Ishikawa (cell line): ENCODE results near the gene DDB1.
A peak's percentile ranks its signal among the peaks of the same experiment; 100 is the strongest.

ENCODE experiments used
- CEBPB ChIP-seq: IDR thresholded peaks from 2 replicates; pipeline ENCODE4 v1.6.1; 2012
- CREB1 ChIP-seq: IDR thresholded peaks from 2 replicates; pipeline ENCODE4 v1.6.1; 2012; ENCODE audit warnings: low read depth
- EGR1 ChIP-seq: IDR thresholded peaks from 2 replicates; pipeline ENCODE4 v1.6.1; 2012
- EP300 ChIP-seq: IDR thresholded peaks from 2 replicates; pipeline ENCODE4 v1.6.1; 2012; ENCODE audit warnings: borderline replicate concordance
- FOXM1 ChIP-seq: IDR thresholded peaks from 2 replicates; pipeline ENCODE4 v1.6.1; 2012; ENCODE audit warnings: low read depth, borderline replicate concordance
- NFIC ChIP-seq: IDR thresholded peaks from 2 replicates; pipeline ENCODE4 v1.6.1; 2012
- RAD21 ChIP-seq: IDR thresholded peaks from 2 replicates; pipeline ENCODE4 v1.6.1; 2012; ENCODE audit warnings: low read depth
- TAF1 ChIP-seq: IDR thresholded peaks from 2 replicates; pipeline ENCODE4 v1.6.1; 2012; ENCODE audit warnings: low read depth, mild to moderate bottlenecking
- TCF12 ChIP-seq: IDR thresholded peaks from 2 replicates; pipeline ENCODE4 v1.6.1; 2012; ENCODE audit warnings: low read depth
- TEAD4 ChIP-seq: IDR thresholded peaks from 2 replicates; pipeline ENCODE4 v1.6.1; 2012
- YY1 ChIP-seq: IDR thresholded peaks from 2 replicates; pipeline ENCODE4 v1.6.1; 2012; ENCODE audit warnings: low read depth
- ZBTB7A ChIP-seq: IDR thresholded peaks from 2 replicates; pipeline ENCODE4 v1.6.1; 2012; ENCODE audit warnings: low read depth
- TF ChIP-seq, protein P1 (sequence below): IDR thresholded peaks from 2 replicates; pipeline ENCODE4 v1.6.1; 2012
- TF ChIP-seq, protein P2 (sequence below): IDR thresholded peaks from 2 replicates; pipeline ENCODE4 v1.6.1; 2012; ENCODE audit warnings: low read depth, mild to moderate bottlenecking
- TF ChIP-seq, protein P3 (sequence below): IDR thresholded peaks from 2 replicates; pipeline ENCODE4 v1.6.1; 2012

Gene DDB1

DNA sequence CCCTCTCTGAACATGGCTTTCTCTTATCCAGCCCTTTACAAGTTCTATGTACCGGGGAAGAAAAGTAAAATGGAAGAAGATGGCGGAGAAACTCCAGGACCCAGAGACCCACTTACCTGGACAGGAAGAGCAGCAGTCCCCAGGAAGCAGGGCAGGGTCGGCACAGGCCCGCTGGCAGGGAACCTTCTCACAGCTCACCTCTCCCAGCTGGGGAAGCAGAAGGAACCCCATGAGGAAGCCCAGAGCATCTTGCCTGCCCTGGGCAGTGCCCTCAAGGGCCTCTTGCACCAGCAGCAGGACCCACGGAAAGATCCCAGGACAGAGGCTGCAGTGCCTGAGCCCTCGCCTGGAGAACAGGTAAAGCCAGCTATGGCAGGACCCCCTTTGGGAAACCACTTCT is 68.5 kb downstream of the DDB1 start:
- TF ChIP-seq CEBPB (no peak), EGR1 (no peak), RAD21 (no peak), CREB1 (no peak), TEAD4 (no peak), FOXM1 (no peak), YY1 (no peak), TCF12 (no peak), EP300 (no peak), NFIC (no peak)
- TF ChIP-seq, protein P1, sequence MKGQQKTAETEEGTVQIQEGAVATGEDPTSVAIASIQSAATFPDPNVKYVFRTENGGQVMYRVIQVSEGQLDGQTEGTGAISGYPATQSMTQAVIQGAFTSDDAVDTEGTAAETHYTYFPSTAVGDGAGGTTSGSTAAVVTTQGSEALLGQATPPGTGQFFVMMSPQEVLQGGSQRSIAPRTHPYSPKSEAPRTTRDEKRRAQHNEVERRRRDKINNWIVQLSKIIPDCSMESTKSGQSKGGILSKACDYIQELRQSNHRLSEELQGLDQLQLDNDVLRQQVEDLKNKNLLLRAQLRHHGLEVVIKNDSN: no peak
- TF ChIP-seq, protein P2, sequence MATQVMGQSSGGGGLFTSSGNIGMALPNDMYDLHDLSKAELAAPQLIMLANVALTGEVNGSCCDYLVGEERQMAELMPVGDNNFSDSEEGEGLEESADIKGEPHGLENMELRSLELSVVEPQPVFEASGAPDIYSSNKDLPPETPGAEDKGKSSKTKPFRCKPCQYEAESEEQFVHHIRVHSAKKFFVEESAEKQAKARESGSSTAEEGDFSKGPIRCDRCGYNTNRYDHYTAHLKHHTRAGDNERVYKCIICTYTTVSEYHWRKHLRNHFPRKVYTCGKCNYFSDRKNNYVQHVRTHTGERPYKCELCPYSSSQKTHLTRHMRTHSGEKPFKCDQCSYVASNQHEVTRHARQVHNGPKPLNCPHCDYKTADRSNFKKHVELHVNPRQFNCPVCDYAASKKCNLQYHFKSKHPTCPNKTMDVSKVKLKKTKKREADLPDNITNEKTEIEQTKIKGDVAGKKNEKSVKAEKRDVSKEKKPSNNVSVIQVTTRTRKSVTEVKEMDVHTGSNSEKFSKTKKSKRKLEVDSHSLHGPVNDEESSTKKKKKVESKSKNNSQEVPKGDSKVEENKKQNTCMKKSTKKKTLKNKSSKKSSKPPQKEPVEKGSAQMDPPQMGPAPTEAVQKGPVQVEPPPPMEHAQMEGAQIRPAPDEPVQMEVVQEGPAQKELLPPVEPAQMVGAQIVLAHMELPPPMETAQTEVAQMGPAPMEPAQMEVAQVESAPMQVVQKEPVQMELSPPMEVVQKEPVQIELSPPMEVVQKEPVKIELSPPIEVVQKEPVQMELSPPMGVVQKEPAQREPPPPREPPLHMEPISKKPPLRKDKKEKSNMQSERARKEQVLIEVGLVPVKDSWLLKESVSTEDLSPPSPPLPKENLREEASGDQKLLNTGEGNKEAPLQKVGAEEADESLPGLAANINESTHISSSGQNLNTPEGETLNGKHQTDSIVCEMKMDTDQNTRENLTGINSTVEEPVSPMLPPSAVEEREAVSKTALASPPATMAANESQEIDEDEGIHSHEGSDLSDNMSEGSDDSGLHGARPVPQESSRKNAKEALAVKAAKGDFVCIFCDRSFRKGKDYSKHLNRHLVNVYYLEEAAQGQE: no peak

DNA sequence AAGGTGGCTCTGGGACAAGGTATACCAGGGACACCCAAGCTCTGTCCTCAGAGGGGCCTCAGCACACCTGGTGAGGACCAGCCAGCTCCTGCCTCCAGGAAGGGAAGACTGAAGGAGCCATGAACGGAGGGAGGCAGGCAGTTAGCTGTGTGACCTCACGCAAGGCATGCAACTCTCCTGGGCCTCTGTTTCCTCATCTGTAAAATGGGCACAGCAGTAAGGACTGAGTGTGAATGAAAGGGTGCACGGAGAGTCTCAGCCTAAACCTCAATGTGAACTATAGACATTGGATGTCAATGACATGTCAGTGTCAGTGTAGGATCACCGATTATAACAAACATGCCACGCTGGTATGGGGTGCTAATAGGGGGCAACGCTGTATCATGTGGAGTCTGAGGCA is 73.5 kb downstream of the DDB1 start:
- TF ChIP-seq, protein P1: no peak
- TF ChIP-seq FOXM1 (no peak), TCF12 (no peak), CEBPB (no peak), EGR1 (no peak), EP300 (no peak), NFIC (no peak), RAD21 (no peak), CREB1 (no peak), ZBTB7A (no peak), TEAD4 (no peak)

DNA sequence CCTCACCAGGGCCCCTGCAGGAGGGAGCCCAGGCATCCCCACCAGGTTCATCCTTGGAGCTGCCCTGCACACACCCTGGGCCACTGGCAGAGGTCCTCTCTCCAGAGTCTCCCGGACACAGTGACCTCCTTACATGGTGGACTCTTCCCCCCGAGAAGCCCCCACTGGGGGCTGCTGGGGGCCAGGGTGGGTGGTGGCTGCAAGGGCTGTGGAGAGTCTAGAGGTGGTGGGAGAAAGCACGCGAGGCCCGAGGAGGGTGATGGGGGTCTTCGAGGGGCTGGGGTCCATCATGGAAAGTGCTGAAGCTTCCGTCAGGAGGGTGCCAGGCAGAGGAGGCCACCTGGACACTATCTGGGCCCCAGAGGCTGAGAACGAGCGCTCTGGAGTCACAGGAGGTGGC is 74.4 kb downstream of the DDB1 start:
- TF ChIP-seq, protein P3, sequence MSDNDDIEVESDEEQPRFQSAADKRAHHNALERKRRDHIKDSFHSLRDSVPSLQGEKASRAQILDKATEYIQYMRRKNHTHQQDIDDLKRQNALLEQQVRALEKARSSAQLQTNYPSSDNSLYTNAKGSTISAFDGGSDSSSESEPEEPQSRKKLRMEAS: no peak
- TF ChIP-seq EGR1: no peak

DNA sequence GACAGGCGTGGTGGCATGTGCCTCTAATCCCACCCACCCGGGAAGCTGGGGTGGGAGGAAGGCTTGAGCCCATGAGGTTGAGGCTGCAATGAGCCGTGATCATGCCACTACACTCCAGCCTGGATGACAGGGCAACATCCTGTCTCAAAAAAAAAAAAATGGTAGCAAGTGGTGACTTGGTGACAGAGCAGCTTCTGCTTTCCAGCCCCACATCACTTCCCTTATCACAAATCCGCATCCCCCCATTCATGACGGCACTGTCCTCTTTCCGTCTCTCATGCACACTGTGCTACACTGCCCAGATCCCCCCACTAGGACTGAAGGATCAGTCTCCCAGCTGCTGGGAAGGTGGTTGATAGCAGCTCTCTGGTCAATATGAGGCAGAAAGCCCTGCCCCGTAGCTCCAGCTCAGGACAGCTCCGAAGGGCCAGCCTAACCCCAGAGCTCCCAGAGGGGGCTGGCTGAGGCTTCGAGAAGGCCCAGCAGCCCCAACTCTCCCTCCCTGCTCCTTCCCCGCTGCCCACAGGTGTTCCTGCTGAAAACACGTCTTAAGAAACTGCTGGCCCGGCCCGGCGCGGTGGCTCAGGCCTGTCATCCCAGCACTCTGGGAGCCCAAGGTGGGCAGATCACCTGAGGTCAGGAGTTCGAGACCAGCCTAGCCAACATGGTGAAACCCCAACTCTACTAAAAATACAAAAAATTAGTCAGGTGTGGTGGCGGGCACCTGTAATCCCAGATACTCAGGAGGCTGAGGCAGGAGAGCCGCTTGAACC is 76.0 kb downstream of the DDB1 start:
- no peak for TF ChIP-seq EGR1
- no peak for TF ChIP-seq TEAD4
- TF ChIP-seq RAD21: no peak
- TF ChIP-seq YY1: no peak
- no peak for TF ChIP-seq TAF1
- TF ChIP-seq TCF12: no peak
- no peak for TF ChIP-seq FOXM1
- TF ChIP-seq, protein P1: no peak
- no peak for TF ChIP-seq NFIC
- TF ChIP-seq EP300: no peak
- TF ChIP-seq, protein P3: no peak
- TF ChIP-seq, protein P2: no peak
- TF ChIP-seq ZBTB7A: no peak
- TF ChIP-seq CREB1: no peak
- TF ChIP-seq CEBPB: no peak

DNA sequence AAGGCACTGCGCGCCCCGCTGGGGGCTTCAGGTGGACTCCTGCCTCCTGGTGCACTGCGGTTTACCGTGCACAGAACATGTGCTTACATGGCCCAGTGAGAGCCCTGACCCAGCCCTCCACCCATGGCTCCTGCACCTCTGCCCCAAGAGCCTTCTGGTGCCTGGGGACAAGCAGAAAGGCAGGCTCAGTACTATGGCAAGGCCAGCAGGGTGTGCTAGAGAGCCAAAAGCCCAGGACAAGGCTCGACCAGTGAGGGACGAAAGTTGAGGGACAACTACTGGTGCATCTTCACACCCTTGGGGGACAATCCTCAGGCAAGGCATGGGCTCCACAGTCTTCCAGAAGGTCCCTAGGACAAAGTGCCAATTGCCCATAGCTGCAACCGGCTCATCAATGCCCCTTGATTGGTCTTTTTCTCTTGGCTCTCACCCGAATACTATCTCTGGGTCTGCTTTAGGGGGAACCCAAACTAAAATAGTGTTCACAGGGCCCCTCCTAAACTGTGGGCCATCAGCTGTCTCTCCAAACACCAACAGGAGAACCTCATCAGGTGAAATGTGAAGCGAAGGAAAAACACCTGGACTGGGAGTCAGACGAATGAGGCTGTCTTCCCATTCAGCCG is 78.4 kb downstream of the DDB1 start:
- TF ChIP-seq RAD21 (peak; percentile 92), CREB1 (no peak)
- TF ChIP-seq, protein P3: no peak
